Mucosa of rectum (tissue), 2 donors: Measurements from ENCODE around the gene OOSP1.
"Not testable (repeated sequence)": the region's sequence is repeated elsewhere in the genome, so short reads cannot be mapped to it uniquely, and the experiment has no call there.

Experiments
- H3K27ac ChIP-seq, 2 donors: one replicate each; pipeline ENCODE4 v1.7.0; 2013; ENCODE audit warnings: inconsistent platforms in 2 of 2, low read depth in 2 of 2, low read length in 2 of 2
- H3K27me3 ChIP-seq, 2 donors: one replicate each; pipeline ENCODE4 v1.7.0; 2013; ENCODE audit warnings: low read length in 2 of 2; ENCODE audit not compliant: control insufficient read depth in 2 of 2, insufficient read depth in 2 of 2
- H3K36me3 ChIP-seq, 2 donors: one replicate each; pipeline ENCODE4 v1.7.0; 2013; ENCODE audit warnings: low read length in 2 of 2; ENCODE audit not compliant: control insufficient read depth in 2 of 2, insufficient read depth in 2 of 2
- H3K4me1 ChIP-seq, 2 donors: one replicate each; pipeline ENCODE4 v1.7.0; 2013; ENCODE audit warnings: low read length in 2 of 2, mild to moderate bottlenecking in 1 of 2; ENCODE audit not compliant: control insufficient read depth in 2 of 2, insufficient read depth in 2 of 2
- H3K4me3 ChIP-seq, 2 donors: one replicate each; pipeline ENCODE4 v1.7.0; 2013; ENCODE audit warnings: low read length in 2 of 2
- H3K9ac ChIP-seq, 2 donors: one replicate each; pipeline ENCODE4 v1.7.0; 2013; ENCODE audit warnings: low read length in 2 of 2, low read depth in 1 of 2, mild to moderate bottlenecking in 1 of 2
- H3K9me3 ChIP-seq, 2 donors: one replicate each; pipeline ENCODE4 v1.7.0; 2013; ENCODE audit warnings: low read length in 2 of 2; ENCODE audit not compliant: control insufficient read depth in 2 of 2
- donor health status: healthy.
- donor health status: Normal muscosa, but diverticular disease.

The OOSP1 gene

GRCh38 chr11:59982037-59982436, 43.8 kb downstream of the OOSP1 start:
- H3K36me3 ChIP-seq, H3K4me1 ChIP-seq, H3K27ac ChIP-seq, H3K9ac ChIP-seq, H3K4me3 ChIP-seq, H3K27me3 ChIP-seq, H3K9me3 ChIP-seq: not testable (repeated sequence)

GRCh38 chr11:59983212-59983611, 45.0 kb downstream of the OOSP1 start:
- Histone ChIP-seq H3K4me1 (no peaks in the 10 kb centered on the region), H3K27me3 (no peaks in the 10 kb centered on the region), H3K4me3 (no peak overlapping the region), H3K27ac (no peak overlapping the region), H3K9me3 (no peaks in the 10 kb centered on the region), H3K36me3 (no peaks in the 10 kb centered on the region), H3K9ac (no peak overlapping the region)

- no peaks in the 10 kb centered on the region for H3K4me1 ChIP-seq
- H3K27me3 ChIP-seq: no peaks in the 10 kb centered on the region
- no peak overlapping the region for H3K4me3 ChIP-seq
- no peak overlapping the region for H3K9ac ChIP-seq
- no peaks in the 10 kb centered on the region for H3K36me3 ChIP-seq
- no peak overlapping the region for H3K27ac ChIP-seq
- H3K9me3 ChIP-seq: no peaks in the 10 kb centered on the region
Measured at GRCh38 chr11:59984368-59984767, 46.1 kb downstream of the OOSP1 start.

- Histone ChIP-seq H3K9me3 (no peaks in the 10 kb centered on the region), H3K9ac (no peak overlapping the region), H3K36me3 (no peaks in the 10 kb centered on the region), H3K4me3 (no peak overlapping the region), H3K4me1 (no peaks in the 10 kb centered on the region), H3K27me3 (no peaks in the 10 kb centered on the region), H3K27ac (no peak overlapping the region)
Measured at GRCh38 chr11:59990421-59990820, 52.2 kb downstream of the OOSP1 start.

GRCh38 chr11:59992425-59992824, 54.2 kb downstream of the OOSP1 start:
- no peaks in the 10 kb centered on the region for H3K36me3 ChIP-seq
- H3K27ac ChIP-seq: no peak overlapping the region
- no peak overlapping the region for H3K9ac ChIP-seq
- no peaks in the 10 kb centered on the region for H3K4me1 ChIP-seq
- H3K9me3 ChIP-seq: no peaks in the 10 kb centered on the region
- H3K4me3 ChIP-seq: no peak overlapping the region
- no peaks in the 10 kb centered on the region for H3K27me3 ChIP-seq

GRCh38 chr11:59997800-59998199, 59.6 kb downstream of the OOSP1 start:
- no peaks in the 10 kb centered on the region for H3K9me3 ChIP-seq

GRCh38 chr11:59999691-60000090, 61.5 kb downstream of the OOSP1 start:
- H3K27me3 ChIP-seq: no peaks in the 10 kb centered on the region
- no peaks in the 10 kb centered on the region for H3K36me3 ChIP-seq
- H3K27ac ChIP-seq: no peak overlapping the region
- no peaks in the 10 kb centered on the region for H3K4me1 ChIP-seq
- no peak overlapping the region for H3K4me3 ChIP-seq
- no peaks in the 10 kb centered on the region for H3K9me3 ChIP-seq
- H3K9ac ChIP-seq: no peak overlapping the region

More at GRCh38 chr11:59997800-59998199, 59.6 kb downstream of the OOSP1 start:
- no peak overlapping the region for H3K4me3 ChIP-seq
- no peaks in the 10 kb centered on the region for H3K27me3 ChIP-seq
- no peak overlapping the region for H3K9ac ChIP-seq
- no peaks in the 10 kb centered on the region for H3K4me1 ChIP-seq
- H3K36me3 ChIP-seq: no peaks in the 10 kb centered on the region
- H3K27ac ChIP-seq: no peak overlapping the region

- no peak overlapping the region for H3K9ac ChIP-seq
- no peak overlapping the region for H3K27ac ChIP-seq
- no peak overlapping the region for H3K4me3 ChIP-seq
- no peaks in the 10 kb centered on the region for H3K4me1 ChIP-seq
- no peaks in the 10 kb centered on the region for H3K9me3 ChIP-seq
- no peaks in the 10 kb centered on the region for H3K36me3 ChIP-seq
- no peaks in the 10 kb centered on the region for H3K27me3 ChIP-seq
Measured at GRCh38 chr11:60003729-60004128, 65.5 kb downstream of the OOSP1 start.

- H3K36me3 ChIP-seq: no peaks in the 10 kb centered on the region
- no peak overlapping the region for H3K4me3 ChIP-seq
- H3K27me3 ChIP-seq: no peaks in the 10 kb centered on the region
- H3K9me3 ChIP-seq: no peaks in the 10 kb centered on the region
- H3K4me1 ChIP-seq: no peaks in the 10 kb centered on the region
- no peak overlapping the region for H3K27ac ChIP-seq
- no peak overlapping the region for H3K9ac ChIP-seq
Measured at GRCh38 chr11:60005360-60005759, 67.1 kb downstream of the OOSP1 start.
